ENCODE measurements around the gene NBPF1.
"Not testable (repeated sequence)": the region's sequence is repeated elsewhere in the genome, so short reads cannot be mapped to it uniquely, and the experiment has no call there.

- TF ChIP-seq CTCF (IDR thresholded peaks at IDR 0.05; ENCODE audit: extremely low read depth in 1 of 2, insufficient read depth in 1 of 2, low read depth in 1 of 2, low read length in 2 of 2); POLR2A (IDR thresholded peaks at IDR 0.05; ENCODE audit: low read depth, low read length); JUN (IDR thresholded peaks at IDR 0.05; ENCODE audit: borderline replicate concordance, insufficient read depth, insufficient read length, low read depth): not testable (repeated sequence)
Observed at GRCh38 chr1:16611981-16612331, 1.4 kb downstream of the NBPF1 start.
